HEK293 (cell line): ENCODE measurements around the gene BAHD1.

Source experiments
- CTCF ChIA-PET: fragments of 350-600 bp; formaldehyde crosslinking; extraction: SDS; loops from one replicate; lab custom pipeline; 2021; ENCODE audit warnings: antibody characterized with exemption; lab: Yijun Ruan, JAX
- POLR2A ChIA-PET: fragments of 300-600 bp; formaldehyde crosslinking; extraction: SDS; loops from one replicate; lab custom pipeline; 2020; ENCODE audit warnings: antibody characterized with exemption, inconsistent platforms; lab: Yijun Ruan, JAX
- H3K27ac ChIP-seq: fragments of 200-500 bp; sonication (Bioruptor generic); 2 replicates; pipeline ENCODE4 v1.5.1; 2014; ENCODE audit warnings: low read depth, low read length, control low read depth, inconsistent platforms; ENCODE audit errors: extremely low read depth
- H3K36me3 ChIP-seq, 2 experiments: fragments of 200-500 bp in 1 of 2; sonication (Bioruptor generic) in 1 of 2; 1 replicate in 1 of 2; 2 replicates in 1 of 2; pipeline ENCODE4 v1.5.1; 2014 to 2017; ENCODE audit warnings: inconsistent platforms in 2 of 2, low read length in 2 of 2; ENCODE audit not compliant: control insufficient read depth in 2 of 2, insufficient read depth in 1 of 2
- H3K4me1 ChIP-seq: fragments of 200-500 bp; sonication (Bioruptor generic); 2 replicates; pipeline ENCODE4 v1.5.1; 2014; ENCODE audit warnings: mild to moderate bottlenecking, low read length, inconsistent platforms; ENCODE audit not compliant: control insufficient read depth, insufficient read depth
- H3K4me3 ChIP-seq: 2 replicates; pipeline ENCODE4 v1.5.1; 2011; ENCODE audit warnings: low read depth, mild to moderate bottlenecking, control low read depth, low read length, moderate library complexity
- H3K9me3 ChIP-seq: fragments of 200-500 bp; sonication (Bioruptor generic); 2 replicates; pipeline ENCODE4 v1.5.1; 2014; ENCODE audit warnings: low read depth, low read length, inconsistent platforms; ENCODE audit not compliant: control insufficient read depth, insufficient read depth
- FEZF1 ChIP-seq: fragments of 450-650 bp; formaldehyde crosslinking; IDR thresholded peaks from 2 replicates; pipeline ENCODE4 v1.5.1; 2016; ENCODE audit warnings: missing biosample characterization, missing genetic modification characterization
- GLI2 ChIP-seq: fragments of 450-650 bp; formaldehyde crosslinking; IDR thresholded peaks from 2 replicates; pipeline ENCODE4; 2017; ENCODE audit warnings: missing biosample characterization, missing genetic modification characterization, low read depth, borderline replicate concordance
- IKZF3 ChIP-seq: fragments of 450-650 bp; IDR thresholded peaks from 2 replicates; pipeline ENCODE4 v1.5.0; 2018; ENCODE audit warnings: missing biosample characterization, mild to moderate bottlenecking, missing genetic modification characterization, moderate library complexity
- OVOL3 ChIP-seq: fragments of 450-650 bp; formaldehyde crosslinking; IDR thresholded peaks from 2 replicates; pipeline ENCODE4 v1.5.1; 2016; ENCODE audit warnings: missing biosample characterization, missing genetic modification characterization
- SCRT2 ChIP-seq: fragments of 450-650 bp; formaldehyde crosslinking; IDR thresholded peaks from 2 replicates; pipeline ENCODE4 v1.5.1; 2016; ENCODE audit warnings: missing biosample characterization, missing genetic modification characterization
- ZBTB20 ChIP-seq: fragments of 450-650 bp; formaldehyde crosslinking; IDR thresholded peaks from 2 replicates; pipeline ENCODE4 v1.5.1; 2016; ENCODE audit warnings: missing biosample characterization, missing genetic modification characterization
- ZEB2 ChIP-seq: fragments of 450-650 bp; formaldehyde crosslinking; IDR thresholded peaks from 2 replicates; pipeline ENCODE4 v1.5.1; 2016; ENCODE audit warnings: missing biosample characterization, missing genetic modification characterization
- ZNF133 ChIP-seq: fragments of 450-650 bp; formaldehyde crosslinking; IDR thresholded peaks from 2 replicates; pipeline ENCODE4 v1.5.1; 2016; ENCODE audit warnings: missing biosample characterization, missing genetic modification characterization
- ZNF248 ChIP-seq: fragments of 450-650 bp; formaldehyde crosslinking; IDR thresholded peaks from 2 replicates; pipeline ENCODE4 v1.5.1; 2017; ENCODE audit warnings: missing biosample characterization, missing genetic modification characterization
- ZNF404 ChIP-seq: fragments of 450-650 bp; formaldehyde crosslinking; IDR thresholded peaks from 2 replicates; pipeline ENCODE4 v1.5.1; 2017; ENCODE audit warnings: missing biosample characterization, missing genetic modification characterization
- TF ChIP-seq, protein P1 (sequence below): fragments of 450-650 bp; IDR thresholded peaks from 2 replicates; pipeline ENCODE4 v1.5.1; 2018; ENCODE audit warnings: missing biosample characterization, missing genetic modification characterization
- TF ChIP-seq, protein P2 (sequence below): fragments of 450-650 bp; formaldehyde crosslinking; IDR thresholded peaks from 2 replicates; pipeline ENCODE4 v1.5.1; 2017; ENCODE audit warnings: missing biosample characterization, missing genetic modification characterization
- TF ChIP-seq, protein P3 (sequence below): fragments of 450-650 bp; formaldehyde crosslinking; IDR thresholded peaks from 2 replicates; pipeline ENCODE4 v1.5.1; 2016; ENCODE audit warnings: missing biosample characterization, missing genetic modification characterization
- TF ChIP-seq, protein P4 (sequence below): fragments of 450-650 bp; formaldehyde crosslinking; conservative IDR thresholded peaks from 2 replicates; pipeline ENCODE4 v1.5.1; 2016; ENCODE audit warnings: low read depth, missing biosample characterization, missing genetic modification characterization
- TF ChIP-seq, protein P5 (sequence below): fragments of 450-650 bp; formaldehyde crosslinking; IDR thresholded peaks from 2 replicates; pipeline ENCODE4 v1.5.1; 2016; ENCODE audit warnings: missing biosample characterization, missing genetic modification characterization, low read depth
- TF ChIP-seq, protein P6 (sequence below): fragments of 450-650 bp; formaldehyde crosslinking; IDR thresholded peaks from 2 replicates; pipeline ENCODE4 v1.5.1; 2017; ENCODE audit warnings: missing biosample characterization, missing genetic modification characterization

Gene BAHD1

DNA sequence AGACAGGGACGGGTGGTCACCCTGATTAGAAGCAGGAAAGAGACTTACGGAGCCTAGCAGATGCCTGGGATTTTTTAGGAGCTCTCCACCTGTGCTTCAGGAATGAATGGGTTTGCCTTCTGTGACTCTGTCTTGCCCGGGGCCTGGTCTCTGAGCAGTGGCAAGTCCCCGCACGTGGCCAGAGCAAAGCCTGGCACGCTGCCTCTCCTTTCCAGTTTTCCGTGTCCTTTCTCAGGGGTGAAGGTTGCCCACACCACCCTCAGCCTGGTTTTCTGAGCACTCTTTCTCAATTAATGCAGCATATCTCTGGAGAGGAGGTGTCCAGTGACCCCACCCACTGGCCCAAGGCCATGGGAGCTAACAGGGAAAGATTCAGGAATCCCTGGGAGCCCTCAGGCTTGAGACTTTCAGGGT is 15.6 kb downstream of the BAHD1 start:
- Histone ChIP-seq H3K4me1 (peaks cover 2% of the 10 kb centered on the region; the same call in 1 of the 2 replicates), H3K9me3 (no peaks in the 10 kb centered on the region), H3K4me3 (no peak overlapping the region), H3K36me3 (peaks cover 0 to 26% of the 10 kb centered on the region in 2 experiments; a peak in 1 of 3 replicates)
- POLR2A ChIA-PET, result interaction anchor here (0.6 kb wide), 1 partner anchor 56 kb away, joined by 3 read pairs; no protein-coding TSS in a partner anchor
- TF ChIP-seq ZNF133 (tag by site-specific recombination), result no peak
- TF ChIP-seq, all 188 proteins: peak for 0
- CTCF ChIA-PET, result interaction anchor here (0.6 to 1.4 kb wide), 3 partner anchors 16 to 1100 kb away, joined by 3 read pairs; no protein-coding TSS in a partner anchor
- no peak overlapping the region for H3K27ac ChIP-seq

DNA sequence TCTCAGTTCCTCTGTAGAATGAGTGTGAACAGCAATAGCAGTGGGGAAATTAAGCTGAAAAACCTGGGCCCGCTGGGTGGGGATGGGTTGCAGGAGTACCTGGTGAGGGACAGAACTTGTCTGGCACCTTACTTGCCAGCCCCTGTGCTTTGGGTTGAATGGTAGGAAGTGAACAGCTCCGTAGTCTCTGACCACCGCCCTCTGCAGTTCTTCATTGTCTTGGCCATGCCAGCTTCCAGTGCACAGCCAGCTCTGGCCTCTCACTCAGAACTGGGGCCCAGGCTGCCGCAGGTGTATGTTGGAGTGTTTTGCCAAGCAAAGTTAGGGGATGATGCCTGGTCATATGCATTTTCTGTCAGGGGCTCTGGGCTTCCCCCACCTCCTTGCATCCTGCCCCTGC is 16.0 kb downstream of the BAHD1 start:
- no peak overlapping the region for H3K4me3 ChIP-seq
- peaks cover 0 to 26% of the 10 kb centered on the region in 2 experiments; a peak in 1 of 3 replicates for H3K36me3 ChIP-seq
- no peak overlapping the region for H3K27ac ChIP-seq
- H3K4me1 ChIP-seq, result peaks cover 2% of the 10 kb centered on the region; the same call in 1 of the 2 replicates
- ChIA-PET CTCF (interaction anchor here (0.6 to 1.4 kb wide), 2 partner anchors 17 to 128 kb away, joined by 3 read pairs; no protein-coding TSS in a partner anchor), POLR2A (interaction anchor here (0.6 kb wide), 1 partner anchor 57 kb away, joined by 3 read pairs; no protein-coding TSS in a partner anchor)
- TF ChIP-seq ZNF404 (tag by site-specific recombination) (no peak), ZBTB20 (tag by site-specific recombination) (no peak), ZNF248 (tag by site-specific recombination) (no peak), FEZF1 (tag by site-specific recombination) (no peak), IKZF3 (tag by site-specific recombination) (no peak), GLI2 (no peak), SCRT2 (tag by site-specific recombination) (no peak), ZEB2 (tag by site-specific recombination) (no peak), OVOL3 (tag by site-specific recombination) (no peak)
- TF ChIP-seq, protein P1, sequence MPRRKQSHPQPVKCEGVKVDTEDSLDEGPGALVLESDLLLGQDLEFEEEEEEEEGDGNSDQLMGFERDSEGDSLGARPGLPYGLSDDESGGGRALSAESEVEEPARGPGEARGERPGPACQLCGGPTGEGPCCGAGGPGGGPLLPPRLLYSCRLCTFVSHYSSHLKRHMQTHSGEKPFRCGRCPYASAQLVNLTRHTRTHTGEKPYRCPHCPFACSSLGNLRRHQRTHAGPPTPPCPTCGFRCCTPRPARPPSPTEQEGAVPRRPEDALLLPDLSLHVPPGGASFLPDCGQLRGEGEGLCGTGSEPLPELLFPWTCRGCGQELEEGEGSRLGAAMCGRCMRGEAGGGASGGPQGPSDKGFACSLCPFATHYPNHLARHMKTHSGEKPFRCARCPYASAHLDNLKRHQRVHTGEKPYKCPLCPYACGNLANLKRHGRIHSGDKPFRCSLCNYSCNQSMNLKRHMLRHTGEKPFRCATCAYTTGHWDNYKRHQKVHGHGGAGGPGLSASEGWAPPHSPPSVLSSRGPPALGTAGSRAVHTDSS (tag by site-specific recombination), result no peak
- TF ChIP-seq, protein P2, sequence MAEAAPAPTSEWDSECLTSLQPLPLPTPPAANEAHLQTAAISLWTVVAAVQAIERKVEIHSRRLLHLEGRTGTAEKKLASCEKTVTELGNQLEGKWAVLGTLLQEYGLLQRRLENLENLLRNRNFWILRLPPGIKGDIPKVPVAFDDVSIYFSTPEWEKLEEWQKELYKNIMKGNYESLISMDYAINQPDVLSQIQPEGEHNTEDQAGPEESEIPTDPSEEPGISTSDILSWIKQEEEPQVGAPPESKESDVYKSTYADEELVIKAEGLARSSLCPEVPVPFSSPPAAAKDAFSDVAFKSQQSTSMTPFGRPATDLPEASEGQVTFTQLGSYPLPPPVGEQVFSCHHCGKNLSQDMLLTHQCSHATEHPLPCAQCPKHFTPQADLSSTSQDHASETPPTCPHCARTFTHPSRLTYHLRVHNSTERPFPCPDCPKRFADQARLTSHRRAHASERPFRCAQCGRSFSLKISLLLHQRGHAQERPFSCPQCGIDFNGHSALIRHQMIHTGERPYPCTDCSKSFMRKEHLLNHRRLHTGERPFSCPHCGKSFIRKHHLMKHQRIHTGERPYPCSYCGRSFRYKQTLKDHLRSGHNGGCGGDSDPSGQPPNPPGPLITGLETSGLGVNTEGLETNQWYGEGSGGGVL (tag by site-specific recombination), result no peak
- TF ChIP-seq, protein P3, sequence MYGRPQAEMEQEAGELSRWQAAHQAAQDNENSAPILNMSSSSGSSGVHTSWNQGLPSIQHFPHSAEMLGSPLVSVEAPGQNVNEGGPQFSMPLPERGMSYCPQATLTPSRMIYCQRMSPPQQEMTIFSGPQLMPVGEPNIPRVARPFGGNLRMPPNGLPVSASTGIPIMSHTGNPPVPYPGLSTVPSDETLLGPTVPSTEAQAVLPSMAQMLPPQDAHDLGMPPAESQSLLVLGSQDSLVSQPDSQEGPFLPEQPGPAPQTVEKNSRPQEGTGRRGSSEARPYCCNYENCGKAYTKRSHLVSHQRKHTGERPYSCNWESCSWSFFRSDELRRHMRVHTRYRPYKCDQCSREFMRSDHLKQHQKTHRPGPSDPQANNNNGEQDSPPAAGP, result no peak
- TF ChIP-seq, protein P4, sequence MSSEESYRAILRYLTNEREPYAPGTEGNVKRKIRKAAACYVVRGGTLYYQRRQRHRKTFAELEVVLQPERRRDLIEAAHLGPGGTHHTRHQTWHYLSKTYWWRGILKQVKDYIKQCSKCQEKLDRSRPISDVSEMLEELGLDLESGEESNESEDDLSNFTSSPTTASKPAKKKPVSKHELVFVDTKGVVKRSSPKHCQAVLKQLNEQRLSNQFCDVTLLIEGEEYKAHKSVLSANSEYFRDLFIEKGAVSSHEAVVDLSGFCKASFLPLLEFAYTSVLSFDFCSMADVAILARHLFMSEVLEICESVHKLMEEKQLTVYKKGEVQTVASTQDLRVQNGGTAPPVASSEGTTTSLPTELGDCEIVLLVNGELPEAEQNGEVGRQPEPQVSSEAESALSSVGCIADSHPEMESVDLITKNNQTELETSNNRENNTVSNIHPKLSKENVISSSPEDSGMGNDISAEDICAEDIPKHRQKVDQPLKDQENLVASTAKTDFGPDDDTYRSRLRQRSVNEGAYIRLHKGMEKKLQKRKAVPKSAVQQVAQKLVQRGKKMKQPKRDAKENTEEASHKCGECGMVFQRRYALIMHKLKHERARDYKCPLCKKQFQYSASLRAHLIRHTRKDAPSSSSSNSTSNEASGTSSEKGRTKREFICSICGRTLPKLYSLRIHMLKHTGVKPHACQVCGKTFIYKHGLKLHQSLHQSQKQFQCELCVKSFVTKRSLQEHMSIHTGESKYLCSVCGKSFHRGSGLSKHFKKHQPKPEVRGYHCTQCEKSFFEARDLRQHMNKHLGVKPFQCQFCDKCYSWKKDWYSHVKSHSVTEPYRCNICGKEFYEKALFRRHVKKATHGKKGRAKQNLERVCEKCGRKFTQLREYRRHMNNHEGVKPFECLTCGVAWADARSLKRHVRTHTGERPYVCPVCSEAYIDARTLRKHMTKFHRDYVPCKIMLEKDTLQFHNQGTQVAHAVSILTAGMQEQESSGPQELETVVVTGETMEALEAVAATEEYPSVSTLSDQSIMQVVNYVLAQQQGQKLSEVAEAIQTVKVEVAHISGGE (tag by site-specific recombination), result no peak
- TF ChIP-seq, protein P5, sequence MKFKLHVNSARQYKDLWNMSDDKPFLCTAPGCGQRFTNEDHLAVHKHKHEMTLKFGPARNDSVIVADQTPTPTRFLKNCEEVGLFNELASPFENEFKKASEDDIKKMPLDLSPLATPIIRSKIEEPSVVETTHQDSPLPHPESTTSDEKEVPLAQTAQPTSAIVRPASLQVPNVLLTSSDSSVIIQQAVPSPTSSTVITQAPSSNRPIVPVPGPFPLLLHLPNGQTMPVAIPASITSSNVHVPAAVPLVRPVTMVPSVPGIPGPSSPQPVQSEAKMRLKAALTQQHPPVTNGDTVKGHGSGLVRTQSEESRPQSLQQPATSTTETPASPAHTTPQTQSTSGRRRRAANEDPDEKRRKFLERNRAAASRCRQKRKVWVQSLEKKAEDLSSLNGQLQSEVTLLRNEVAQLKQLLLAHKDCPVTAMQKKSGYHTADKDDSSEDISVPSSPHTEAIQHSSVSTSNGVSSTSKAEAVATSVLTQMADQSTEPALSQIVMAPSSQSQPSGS (tag by site-specific recombination), result no peak
- TF ChIP-seq, protein P6, sequence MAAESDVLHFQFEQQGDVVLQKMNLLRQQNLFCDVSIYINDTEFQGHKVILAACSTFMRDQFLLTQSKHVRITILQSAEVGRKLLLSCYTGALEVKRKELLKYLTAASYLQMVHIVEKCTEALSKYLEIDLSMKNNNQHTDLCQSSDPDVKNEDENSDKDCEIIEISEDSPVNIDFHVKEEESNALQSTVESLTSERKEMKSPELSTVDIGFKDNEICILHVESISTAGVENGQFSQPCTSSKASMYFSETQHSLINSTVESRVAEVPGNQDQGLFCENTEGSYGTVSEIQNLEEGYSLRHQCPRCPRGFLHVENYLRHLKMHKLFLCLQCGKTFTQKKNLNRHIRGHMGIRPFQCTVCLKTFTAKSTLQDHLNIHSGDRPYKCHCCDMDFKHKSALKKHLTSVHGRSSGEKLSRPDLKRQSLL (tag by site-specific recombination), result no peak
- no peaks in the 10 kb centered on the region for H3K9me3 ChIP-seq
